Fibroblast of pulmonary artery (primary cell): Measurements from ENCODE around the gene USP6.

Experiments used
- DNase-seq: peaks from one replicate; pipeline ENCODE4 v3.0.0-alpha.2; 2010; ENCODE audit warnings: low read depth
- H3K4me3 ChIP-seq: replicated peaks from 2 replicates; pipeline ENCODE4 v1.5.1; 2011; ENCODE audit warnings: low read depth, mild to moderate bottlenecking, control low read depth, low read length, moderate library complexity
- CTCF ChIP-seq: IDR thresholded peaks from 2 replicates; pipeline ENCODE4 v1.5.1; 2011; ENCODE audit warnings: mild to moderate bottlenecking, control low read depth, low read length, inconsistent platforms; ENCODE audit errors: missing control alignments

Gene USP6

GRCh38 chr17:5184288-5184687 lies 68.5 kb downstream of the USP6 start:
- no peak for TF ChIP-seq CTCF
- no peak for DNase-seq
- H3K4me3 ChIP-seq = no peak overlapping the region

- H3K4me3 ChIP-seq = peak within 1 kb of the TSS; percentile 82
- peak; percentile 58 for TF ChIP-seq CTCF
- DNase-seq = peak; percentile 96
Measured at GRCh38 chr17:5191541-5192417, 75.9 kb downstream of the USP6 start, which contains the start of gene ZNF594. TSS of gene ZNF594 (minus strand) at chr17:5191868. CDS start at chr17:5184256, 7,612 bp downstream.

- DNase-seq = no peak
- no peak overlapping the region for H3K4me3 ChIP-seq
- no peak for TF ChIP-seq CTCF
Measured at GRCh38 chr17:5194346-5194745, 78.5 kb downstream of the USP6 start.

- no peak overlapping the region for H3K4me3 ChIP-seq
- DNase-seq = no peak
- TF ChIP-seq CTCF = no peak
Measured at GRCh38 chr17:5198472-5198871, 82.6 kb downstream of the USP6 start.

GRCh38 chr17:5200360-5200759 lies 84.5 kb downstream of the USP6 start:
- TF ChIP-seq CTCF = no peak
- no peak overlapping the region for H3K4me3 ChIP-seq
- no peak for DNase-seq

- TF ChIP-seq CTCF = no peak
- no peak for DNase-seq
- H3K4me3 ChIP-seq = no peak overlapping the region
Measured at GRCh38 chr17:5201011-5201410, 85.2 kb downstream of the USP6 start.
